Osteocyte (in vitro differentiated cells): ENCODE results near the gene LYZ. TPM values are rescaled to one million over a fixed set of nuclear protein-coding genes. Genes with fewer than 3 reads are reported as not detected.
A peak's percentile ranks its signal among the peaks of the same experiment; 100 is the strongest.

Source experiments
- DNase-seq: peaks from one replicate; pipeline ENCODE4 v3.0.0; 2021; ENCODE audit warnings: mixed read lengths; ENCODE audit not compliant: unreplicated experiment; ENCODE audit errors: extremely low spot score
- H3K27ac Mint-ChIP-seq: one replicate; pipeline ENCODE4 v1.8.0; 2021; ENCODE audit warnings: mild to moderate bottlenecking, mixed read lengths; ENCODE audit not compliant: unreplicated experiment
- H3K27me3 Mint-ChIP-seq: one replicate; pipeline ENCODE4 v1.8.0; 2021; ENCODE audit warnings: mixed read lengths; ENCODE audit not compliant: unreplicated experiment
- H3K36me3 Mint-ChIP-seq: one replicate; pipeline ENCODE4 v1.8.0; 2021; ENCODE audit warnings: mixed read lengths; ENCODE audit not compliant: unreplicated experiment
- H3K4me1 Mint-ChIP-seq: one replicate; pipeline ENCODE4 v1.8.0; 2021; ENCODE audit warnings: mixed read lengths; ENCODE audit not compliant: unreplicated experiment
- H3K4me3 Mint-ChIP-seq: one replicate; pipeline ENCODE4 v1.8.0; 2021; ENCODE audit warnings: mild to moderate bottlenecking, moderate library complexity, mixed read lengths; ENCODE audit not compliant: unreplicated experiment
- H3K9me3 Mint-ChIP-seq: one replicate; pipeline ENCODE4 v1.8.0; 2021; ENCODE audit warnings: mixed read lengths; ENCODE audit not compliant: unreplicated experiment
- CTCF ChIP-seq: fragments of 200-600 bp; sonication (generic); IDR thresholded peaks from 2 replicates; pipeline ENCODE4 v1.5.0; 2021; ENCODE audit warnings: antibody characterized with exemption, mild to moderate bottlenecking, moderate library complexity
- total RNA-seq: library from RNA; stranded (reverse); gene quantifications from 2 replicates; pipeline ENCODE4 v1.2.1, GENCODE V29; 2021

LYZ gene
- total RNA-seq, 1 donor from 2014 or later: 0.21 TPM

GRCh38 chr12:69354172-69354555 lies 6.0 kb downstream of the LYZ start:
- no peak overlapping the region for H3K27ac Mint-ChIP-seq
- TF ChIP-seq CTCF: no peak
- H3K27me3 Mint-ChIP-seq: peaks cover 31% of the 10 kb centered on the region
- DNase-seq: no peak
- H3K4me1 Mint-ChIP-seq: peaks cover 6% of the 10 kb centered on the region
- H3K9me3 Mint-ChIP-seq: no peaks in the 10 kb centered on the region
- no peak overlapping the region for H3K4me3 Mint-ChIP-seq
- no peaks in the 10 kb centered on the region for H3K36me3 Mint-ChIP-seq

DNA sequence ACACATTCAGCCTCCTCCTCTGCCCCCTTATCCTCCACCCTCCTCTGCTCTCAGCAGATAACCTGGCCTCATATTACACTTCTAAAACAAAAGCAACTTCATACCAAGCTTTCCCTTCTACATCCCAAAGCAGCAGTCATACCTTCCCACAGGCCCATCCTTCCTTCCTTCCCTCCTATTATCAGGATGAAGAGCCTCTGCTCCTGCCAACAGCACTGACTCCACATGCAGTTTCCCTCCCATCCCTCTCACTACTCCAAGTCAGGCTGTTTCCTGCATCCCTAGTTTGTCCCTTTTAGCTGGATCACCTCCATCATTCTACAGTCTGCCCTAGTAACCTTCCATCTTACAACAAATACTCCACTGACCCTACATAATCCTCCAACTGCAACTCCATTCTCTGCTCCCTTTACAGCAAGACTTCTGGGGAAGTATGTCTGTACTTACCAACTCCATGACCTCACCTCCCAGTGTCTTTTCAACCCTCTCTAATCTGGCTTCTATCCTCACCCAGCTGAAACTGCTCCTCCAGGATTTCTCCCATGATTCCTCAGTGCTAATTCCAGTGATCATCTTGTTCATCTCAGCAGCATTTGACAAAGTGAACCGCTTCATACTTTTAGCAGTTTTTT lies 6.5 kb downstream of the LYZ start:
- H3K27ac Mint-ChIP-seq: no peak overlapping the region
- TF ChIP-seq CTCF: no peak
- H3K27me3 Mint-ChIP-seq: peaks cover 26% of the 10 kb centered on the region
- H3K4me3 Mint-ChIP-seq: no peak overlapping the region
- H3K4me1 Mint-ChIP-seq: peaks cover 10% of the 10 kb centered on the region
- H3K36me3 Mint-ChIP-seq: no peaks in the 10 kb centered on the region
- no peak for DNase-seq
- H3K9me3 Mint-ChIP-seq: no peaks in the 10 kb centered on the region

- Mint-ChIP-seq H3K36me3 (no peaks in the 10 kb centered on the region), H3K27ac (no peak overlapping the region), H3K27me3 (peaks cover 19% of the 10 kb centered on the region), H3K4me1 (peaks cover 15% of the 10 kb centered on the region), H3K4me3 (no peak overlapping the region), H3K9me3 (no peaks in the 10 kb centered on the region)
- no peak for DNase-seq
- TF ChIP-seq CTCF: no peak
These were observed 7.3 kb downstream of the LYZ start for GRCh38 chr12:69355363-69356028.

GRCh38 chr12:69359531-69360347 lies 11.6 kb downstream of the LYZ start, which contains the start of gene YEATS4:
YEATS4 (plus strand) TSS chr12:69359743; CDS start chr12:69359973, 230 bp downstream.
- Mint-ChIP-seq H3K27ac (peak within 1 kb of the TSS; percentile 89), H3K36me3 (peaks cover 4% of the 10 kb centered on the region), H3K4me1 (peaks cover 20% of the 10 kb centered on the region), H3K9me3 (no peaks in the 10 kb centered on the region), H3K27me3 (peaks cover 3% of the 10 kb centered on the region), H3K4me3 (peak within 1 kb of the TSS; percentile 85)
- TF ChIP-seq CTCF: no peak
- peak; percentile 95 for DNase-seq

- peak overlapping the region; percentile 89 for H3K27ac Mint-ChIP-seq
- no peak for DNase-seq
- H3K4me3 Mint-ChIP-seq: peak overlapping the region; percentile 85
- no peaks in the 10 kb centered on the region for H3K27me3 Mint-ChIP-seq
- peaks cover 4% of the 10 kb centered on the region for H3K36me3 Mint-ChIP-seq
- peaks cover 20% of the 10 kb centered on the region for H3K4me1 Mint-ChIP-seq
- H3K9me3 Mint-ChIP-seq: no peaks in the 10 kb centered on the region
- TF ChIP-seq CTCF: no peak
These were observed 12.1 kb downstream of the LYZ start for GRCh38 chr12:69360348-69360672.
